BLaER1 treated with 17β-estradiol and CSF1 and Interleukin-3, amounts not matched to agents 10 nM and 100 nM (cell line): ENCODE results near the gene TSEN54.

Experiments
- H3K27ac ChIP-seq, 11 experiments: shearing (Covaris generic); formaldehyde crosslinking; 2 replicates each; pipeline ENCODE4 v1.8.1; 2022
- H3K27me3 ChIP-seq, 11 experiments: shearing (Covaris generic); formaldehyde crosslinking; 2 replicates each; pipeline ENCODE4 v1.8.1; 2022
- H3K36me3 ChIP-seq, 11 experiments: shearing (Covaris generic); formaldehyde crosslinking; 2 replicates each; pipeline ENCODE4 v1.8.1; 2022
- H3K4me1 ChIP-seq, 10 experiments: shearing (Covaris generic); formaldehyde crosslinking; 2 replicates each; pipeline ENCODE4 v1.8.1; 2022
- H3K4me2 ChIP-seq, 11 experiments: shearing (Covaris generic); formaldehyde crosslinking; 2 replicates each; pipeline ENCODE4 v1.8.1; 2022
- H3K4me3 ChIP-seq, 10 experiments: shearing (Covaris generic); formaldehyde crosslinking; 2 replicates each; pipeline ENCODE4 v1.8.1; 2022
- H3K9ac ChIP-seq, 11 experiments: shearing (Covaris generic); formaldehyde crosslinking; 2 replicates each; pipeline ENCODE4 v1.8.1; 2022
- H3K9me3 ChIP-seq, 11 experiments: shearing (Covaris generic); formaldehyde crosslinking; replicated peaks in 1 of 11; 2 replicates each; pipeline ENCODE4 v1.8.1; 2022
- H4K20me1 ChIP-seq, 11 experiments: shearing (Covaris generic); formaldehyde crosslinking; 2 replicates each; pipeline ENCODE4 v1.8.1; 2022
- Cebpa-rat ChIP-seq, 11 experiments: shearing (Covaris generic); IDR thresholded peaks; 2 replicates each; pipeline ENCODE4 v1.8.1; 2022

The TSEN54 gene

GRCh38 chr17:75516255-75516618 is at the start of gene TSEN54:
TSS of gene TSEN54 (plus strand) at chr17:75516528. CDS start at chr17:75516561, 33 bp downstream.
- Histone ChIP-seq H4K20me1 (peaks cover 3 to 60% (median 49%) of the 10 kb centered on the region in 11 experiments; a peak in 19 of 22 replicates), H3K36me3 (peaks cover 21 to 54% (median 48%) of the 10 kb centered on the region in 11 experiments), H3K4me2 (peak within 1 kb of the TSS; percentile 91 to 100 (median 98)), H3K27ac (peak within 1 kb of the TSS in 10 of 11 experiments; percentile 53 to 89 (median 83); a peak in 21 of 22 replicates), H3K27me3 (no peaks in the 10 kb centered on the region), H3K4me1 (peaks cover 53 to 63% (median 58%) of the 10 kb centered on the region in 10 experiments), H3K9me3 (no peaks in the 10 kb centered on the region), H3K4me3 (peak within 1 kb of the TSS; percentile 75 to 98 (median 96)), H3K9ac (peak within 1 kb of the TSS; percentile 76 to 94 (median 84))
- TF ChIP-seq Cebpa-rat (IDR thresholded peaks at IDR 0.05): no peak

GRCh38 chr17:75468291-75468754 is 48.0 kb upstream of the TSEN54 start:
- no peak for TF ChIP-seq Cebpa-rat (IDR thresholded peaks at IDR 0.05)
- peak overlapping the region in 7 of 11 experiments; percentile 5 to 50 (median 36); a peak in 8 of 22 replicates for H3K27ac ChIP-seq
- no peak overlapping the region; a peak in 2 of 22 replicates for H3K9ac ChIP-seq
- H3K4me2 ChIP-seq: peak overlapping the region in 3 of 11 experiments; percentile 4 to 52 (median 5); a peak in 5 of 22 replicates
- peaks cover 19 to 75% (median 62%) of the 10 kb centered on the region in 11 experiments for H3K36me3 ChIP-seq
- H3K9me3 ChIP-seq: peaks cover 0 to 30% (median 7%) of the 10 kb centered on the region in 11 experiments; a peak in 14 of 22 replicates
- peaks cover 0 to 9% (median 0%) of the 10 kb centered on the region in 11 experiments; a peak in 4 of 22 replicates for H4K20me1 ChIP-seq
- H3K27me3 ChIP-seq: no peaks in the 10 kb centered on the region
- H3K4me1 ChIP-seq: peaks cover 24 to 65% (median 60%) of the 10 kb centered on the region in 10 experiments
- H3K4me3 ChIP-seq: no peak overlapping the region

GRCh38 chr17:75468779-75469373 is 47.5 kb upstream of the TSEN54 start:
- Histone ChIP-seq H3K9ac (no peak overlapping the region; a peak in 2 of 22 replicates), H3K9me3 (peaks cover 0 to 27% (median 7%) of the 10 kb centered on the region in 11 experiments; a peak in 14 of 22 replicates), H3K27ac (peak overlapping the region in 7 of 11 experiments; percentile 5 to 50 (median 36); a peak in 8 of 22 replicates), H3K4me1 (peaks cover 24 to 65% (median 62%) of the 10 kb centered on the region in 10 experiments), H4K20me1 (peaks cover 0 to 9% (median 0%) of the 10 kb centered on the region in 11 experiments; a peak in 4 of 22 replicates), H3K4me2 (peak overlapping the region in 6 of 11 experiments; percentile 4 to 52 (median 16); a peak in 7 of 22 replicates), H3K36me3 (peaks cover 25 to 75% (median 64%) of the 10 kb centered on the region in 11 experiments), H3K4me3 (no peak overlapping the region), H3K27me3 (no peaks in the 10 kb centered on the region)
- TF ChIP-seq Cebpa-rat (IDR thresholded peaks at IDR 0.05): no peak

- Histone ChIP-seq H3K27ac (peak overlapping the region in 8 of 11 experiments; percentile 26 to 83 (median 57); a peak in 15 of 22 replicates), H4K20me1 (peaks cover 0 to 25% (median 6%) of the 10 kb centered on the region in 11 experiments; a peak in 8 of 22 replicates), H3K9me3 (peaks cover 0 to 8% (median 5%) of the 10 kb centered on the region in 11 experiments; a peak in 11 of 22 replicates), H3K36me3 (peaks cover 34 to 76% (median 50%) of the 10 kb centered on the region in 11 experiments; a peak in 21 of 22 replicates), H3K27me3 (no peaks in the 10 kb centered on the region), H3K9ac (peak overlapping the region in 8 of 11 experiments; percentile 3 to 55 (median 18); a peak in 6 of 22 replicates), H3K4me1 (peaks cover 43 to 84% (median 79%) of the 10 kb centered on the region in 10 experiments), H3K4me3 (no peak overlapping the region), H3K4me2 (peak overlapping the region in 10 of 11 experiments; percentile 2 to 95 (median 69); a peak in 20 of 22 replicates)
- no peak for TF ChIP-seq Cebpa-rat (IDR thresholded peaks at IDR 0.05)
Measured at GRCh38 chr17:75471207-75471606, 45.1 kb upstream of the TSEN54 start.

- Histone ChIP-seq H3K27me3 (no peaks in the 10 kb centered on the region), H4K20me1 (peaks cover 0 to 33% (median 10%) of the 10 kb centered on the region in 11 experiments; a peak in 9 of 22 replicates), H3K36me3 (peaks cover 30 to 74% (median 42%) of the 10 kb centered on the region in 11 experiments; a peak in 21 of 22 replicates), H3K4me1 (peaks cover 51 to 93% (median 89%) of the 10 kb centered on the region in 10 experiments), H3K4me2 (peak overlapping the region; percentile 11 to 95 (median 62); a peak in 20 of 22 replicates), H3K27ac (peak overlapping the region in 8 of 11 experiments; percentile 26 to 83 (median 57); a peak in 15 of 22 replicates), H3K9me3 (no peaks in the 10 kb centered on the region), H3K9ac (peak overlapping the region in 4 of 11 experiments; percentile 5 to 56 (median 36); a peak in 2 of 22 replicates), H3K4me3 (no peak overlapping the region)
- no peak for TF ChIP-seq Cebpa-rat (IDR thresholded peaks at IDR 0.05)
Measured at GRCh38 chr17:75472119-75472518, 44.2 kb upstream of the TSEN54 start.

- H3K4me3 ChIP-seq: no peak overlapping the region; a peak in 1 of 20 replicates
- H3K36me3 ChIP-seq: peaks cover 31 to 74% (median 42%) of the 10 kb centered on the region in 11 experiments; a peak in 21 of 22 replicates
- peaks cover 0 to 35% (median 10%) of the 10 kb centered on the region in 11 experiments; a peak in 9 of 22 replicates for H4K20me1 ChIP-seq
- peak overlapping the region in 8 of 11 experiments; percentile 35 to 83 (median 57); a peak in 15 of 22 replicates for H3K27ac ChIP-seq
- H3K27me3 ChIP-seq: no peaks in the 10 kb centered on the region
- peak overlapping the region in 8 of 11 experiments; percentile 4 to 58 (median 32); a peak in 10 of 22 replicates for H3K9ac ChIP-seq
- H3K4me1 ChIP-seq: peaks cover 55 to 97% (median 95%) of the 10 kb centered on the region in 10 experiments
- no peaks in the 10 kb centered on the region for H3K9me3 ChIP-seq
- peak in 7 of 11 experiments; percentile 13 to 81 (median 67); a peak in 8 of 22 replicates for TF ChIP-seq Cebpa-rat (IDR thresholded peaks at IDR 0.05)
- H3K4me2 ChIP-seq: peak overlapping the region in 10 of 11 experiments; percentile 11 to 95 (median 69); a peak in 18 of 22 replicates
Measured at GRCh38 chr17:75473246-75473645, 43.1 kb upstream of the TSEN54 start.

- Histone ChIP-seq H3K4me3 (no peak overlapping the region), H3K36me3 (peaks cover 35 to 75% (median 42%) of the 10 kb centered on the region in 11 experiments; a peak in 20 of 22 replicates), H3K9ac (peak overlapping the region in 10 of 11 experiments; percentile 7 to 57 (median 28); a peak in 11 of 22 replicates), H3K27me3 (no peaks in the 10 kb centered on the region), H3K4me1 (peaks cover 68 to 97% (median 95%) of the 10 kb centered on the region in 10 experiments), H4K20me1 (peaks cover 0 to 28% (median 10%) of the 10 kb centered on the region in 11 experiments; a peak in 8 of 22 replicates), H3K9me3 (no peaks in the 10 kb centered on the region), H3K4me2 (peak overlapping the region; percentile 62 to 95 (median 79); a peak in 21 of 22 replicates), H3K27ac (peak overlapping the region in 8 of 11 experiments; percentile 17 to 76 (median 48); a peak in 12 of 22 replicates)
- TF ChIP-seq Cebpa-rat (IDR thresholded peaks at IDR 0.05): no peak
Measured at GRCh38 chr17:75474736-75475135, 41.6 kb upstream of the TSEN54 start.

- no peaks in the 10 kb centered on the region for H3K9me3 ChIP-seq
- H3K9ac ChIP-seq: peak overlapping the region in 9 of 11 experiments; percentile 7 to 57 (median 28); a peak in 12 of 22 replicates
- no peak for TF ChIP-seq Cebpa-rat (IDR thresholded peaks at IDR 0.05)
- H3K4me1 ChIP-seq: peaks cover 70 to 97% (median 95%) of the 10 kb centered on the region in 10 experiments
- peak overlapping the region in 9 of 11 experiments; percentile 9 to 76 (median 46); a peak in 16 of 22 replicates for H3K27ac ChIP-seq
- H3K36me3 ChIP-seq: peaks cover 34 to 74% (median 43%) of the 10 kb centered on the region in 11 experiments; a peak in 21 of 22 replicates
- H3K4me2 ChIP-seq: peak overlapping the region; percentile 62 to 95 (median 79)
- H4K20me1 ChIP-seq: peaks cover 0 to 28% (median 10%) of the 10 kb centered on the region in 11 experiments; a peak in 8 of 22 replicates
- peak overlapping the region in 1 of 10 experiments; percentile 26; a peak in 1 of 20 replicates for H3K4me3 ChIP-seq
- no peaks in the 10 kb centered on the region for H3K27me3 ChIP-seq
Measured at GRCh38 chr17:75475144-75475835, 41.0 kb upstream of the TSEN54 start.
